K562 (cell line): ENCODE results near the gene FXYD3. TPM values are rescaled to one million over a fixed set of nuclear protein-coding genes. Genes with fewer than 3 reads are reported as not detected.

ENCODE experiments used
- ATAC-seq: fragments of 200-7000 bp; cut with Tn5 transposase; 3 replicates; pipeline ENCODE4 v1.9.1; 2020; ENCODE audit warnings: moderate library complexity
- BruUV-seq: library from RNA; stranded (reverse); fragments of 400-500 nt; replicated peaks from 2 replicates; lab custom pipeline; 2021; lab: Mats Ljungman, UMichigan
- CTCF ChIA-PET: fragments of 300-600 bp; formaldehyde crosslinking; extraction: SDS; loops from one replicate; lab custom pipeline; 2021; ENCODE audit warnings: low intra/inter-chr PET ratio; lab: Yijun Ruan, JAX
- POLR2A ChIA-PET: fragments of 300-600, 350-650 bp; sonication (Branson Sonifier 250); formaldehyde crosslinking; extraction: SDS; loops from one replicate; lab custom pipeline; 2021; ENCODE audit warnings: antibody characterized with exemption, inconsistent platforms; lab: Yijun Ruan, JAX
- DNase-seq, 4 experiments: peaks; one replicate each; pipeline versions ENCODE4 v3.0.0 to v3.0.0-alpha.2; 2011 to 2018; ENCODE audit warnings: low spot score in 3 of 4, mixed read lengths in 3 of 4; ENCODE audit errors: extremely low read depth in 1 of 4
- FAIRE-seq: peaks from 2 replicates; lab custom pipeline; 2011; peaks lifted over from hg19 to GRCh38; lab: Jason Lieb, UNC
- H2AFZ ChIP-seq: 2 replicates; pipeline ENCODE4 v1.6.0; 2011; ENCODE audit warnings: low read depth, low read length, control low read depth, inconsistent platforms
- H3K27ac ChIP-seq: fragments of 200-600 bp; 3 replicates; pipeline ENCODE4 v1.8.0; 2011; ENCODE audit warnings: low read depth, mild to moderate bottlenecking, control low read depth, inconsistent platforms, low read length, moderate library complexity, mixed read lengths; ENCODE audit errors: extremely low read depth
- H3K27me3 ChIP-seq, 2 experiments: fragments of 300-600 bp in 1 of 2; 2 replicates in 1 of 2; 3 replicates in 1 of 2; pipeline versions ENCODE4 v1.6.0 to v1.8.0; 2011; ENCODE audit warnings: inconsistent platforms in 2 of 2, low read length in 2 of 2, mild to moderate bottlenecking in 1 of 2, mixed read lengths in 1 of 2, moderate library complexity in 1 of 2; ENCODE audit not compliant: control insufficient read depth in 2 of 2, insufficient read depth in 2 of 2
- H3K36me3 ChIP-seq: fragments of 300-600 bp; 3 replicates; pipeline ENCODE4 v1.8.0; 2011; ENCODE audit warnings: mild to moderate bottlenecking, low read length, inconsistent platforms; ENCODE audit not compliant: control insufficient read depth, insufficient read depth
- H3K4me1 ChIP-seq, 2 experiments: fragments of 200-600 bp in 1 of 2; replicated peaks in 1 of 2; 2 replicates in 1 of 2; 3 replicates in 1 of 2; pipeline versions ENCODE4 v1.5.1 to v1.8.0; 2011; ENCODE audit warnings: inconsistent platforms in 2 of 2, low read length in 2 of 2, mild to moderate bottlenecking in 1 of 2, mixed read lengths in 1 of 2, moderate library complexity in 1 of 2; ENCODE audit not compliant: control insufficient read depth in 2 of 2, insufficient read depth in 2 of 2
- H3K4me2 ChIP-seq: 2 replicates; pipeline ENCODE4 v1.6.1; 2011; ENCODE audit warnings: low read length, control low read depth, inconsistent platforms, mixed read lengths; ENCODE audit not compliant: insufficient read depth
- H3K4me3 ChIP-seq: fragments of 200-600 bp; sonication (generic), shearing (Covaris generic); 2 replicates; pipeline ENCODE4 v1.5.1; 2016; ENCODE audit warnings: control low read depth, inconsistent platforms
- H3K79me2 ChIP-seq: fragments of 200-600 bp; 3 replicates; pipeline ENCODE4 v1.8.0; 2011; ENCODE audit warnings: low read length, inconsistent platforms; ENCODE audit not compliant: control insufficient read depth, insufficient read depth
- H3K9ac ChIP-seq, 2 experiments: 2 replicates each; pipeline versions ENCODE4 v1.6.0 to v1.6.1; 2011; ENCODE audit warnings: low read depth in 2 of 2, low read length in 2 of 2, control low read depth in 1 of 2, inconsistent platforms in 1 of 2, mild to moderate bottlenecking in 1 of 2, mixed read lengths in 1 of 2; ENCODE audit not compliant: insufficient read depth in 1 of 2
- H3K9me1 ChIP-seq: one replicate; pipeline ENCODE4 v1.6.0; 2011; ENCODE audit warnings: inconsistent platforms, mild to moderate bottlenecking, low read length, moderate library complexity; ENCODE audit not compliant: control insufficient read depth, insufficient read depth
- H3K9me3 ChIP-seq: replicated peaks from 2 replicates; pipeline ENCODE4 v1.5.1; 2011; ENCODE audit warnings: low read depth, low read length, inconsistent platforms; ENCODE audit not compliant: control insufficient read depth, insufficient read depth
- H4K20me1 ChIP-seq: replicated peaks from 2 replicates; pipeline ENCODE4 v1.6.1; 2011; ENCODE audit warnings: low read length, inconsistent platforms, mixed read lengths; ENCODE audit not compliant: control insufficient read depth, insufficient read depth
- ARID2 ChIP-seq: fragments of 450-650 bp; IDR thresholded peaks from 2 replicates; pipeline ENCODE4 v1.6.1; 2017; ENCODE audit warnings: antibody characterized with exemption, mild to moderate bottlenecking
- EP300 ChIP-seq: IDR thresholded peaks from 2 replicates; pipeline ENCODE4 v1.6.1; 2012; ENCODE audit warnings: low read length, improper control_type of control experiment
- GATAD2A ChIP-seq: fragments of 450-650 bp; IDR thresholded peaks from 2 replicates; pipeline ENCODE4 v1.6.1; 2017
- HDAC1 ChIP-seq, 2 experiments: fragments of 450-650 bp; IDR thresholded peaks; 2 replicates each; pipeline ENCODE4 v1.6.1; 2016 to 2017; ENCODE audit warnings: inconsistent platforms in 1 of 2, mild to moderate bottlenecking in 1 of 2, moderate library complexity in 1 of 2
- KDM1A ChIP-seq, 2 experiments: fragments of 450-650 bp; IDR thresholded peaks; 2 replicates each; pipeline ENCODE4 v1.6.1; 2016; ENCODE audit warnings: mild to moderate bottlenecking in 2 of 2
- RBFOX2 ChIP-seq: fragments of 200-400 bp; formaldehyde crosslinking; IDR thresholded peaks from 2 replicates; pipeline ENCODE4 v1.6.1; 2017; ENCODE audit warnings: low read depth, mild to moderate bottlenecking, low read length, moderate library complexity
- REST ChIP-seq, 2 experiments: fragments of 450-650 bp; formaldehyde crosslinking in 1 of 2; IDR thresholded peaks; 2 replicates each; pipeline versions ENCODE4 v1.4.0 to v1.6.1; 2014 to 2020; ENCODE audit warnings: mild to moderate bottlenecking in 2 of 2, borderline replicate concordance in 1 of 2, low read depth in 1 of 2
- SUPT5H ChIP-seq: fragments of 450-650 bp; IDR thresholded peaks from 2 replicates; pipeline ENCODE4 v1.6.1; 2016
- WGBS: fragments of 100-300 bp; shearing (Covaris generic); methylation state at CpG from one replicate; pipeline ENCODE4 v1.1.6; 2016; ENCODE audit warnings: low coverage, mixed read lengths; ENCODE audit not compliant: insufficient coverage; ENCODE audit errors: missing lambda C conversion rate; 5-methylcytosine and 5-hydroxymethylcytosine counted together
- in situ Hi-C: fragments of 300-500 bp; cut with MboI; formaldehyde crosslinking; loops from 4 replicates; pipeline ENCODE4 v1.15.0; 2018; ENCODE audit warnings: inconsistent platforms, mixed read lengths
- intact Hi-C: fragments of 100-400 bp; cut with micrococcal nuclease; formaldehyde crosslinking; loops from 2 replicates; pipeline ENCODE4 v1.14.2; 2022
- polyA plus RNA-seq, 8 experiments: library from polyadenylated mRNA; depleted of rRNA in 4 of 8; stranded (reverse) in 5 of 8; unstranded in 3 of 8; fragments of >200 nt; fragmentation: Nextera tagmentation in 2 of 8; fragmentation: Illumina TruSeq in 1 of 8; extraction: Ambion mirVana in 2 of 8; extraction: Trizol in 1 of 8; gene quantifications; 2 replicates each; pipeline versions ENCODE4 v1.2.1 to v1.2.3, GENCODE V29; 2011 to 2014; ENCODE audit warnings: inconsistent platforms in 1 of 8, missing spikeins in 1 of 8
- total RNA-seq, 7 experiments: library from RNA; depleted of rRNA in 6 of 7; stranded (reverse); fragments of >200 nt in 6 of 7; fragmentation: Illumina TruSeq in 2 of 7; extraction: Trizol in 2 of 7; gene quantifications; 2 replicates each; pipeline versions ENCODE4 v1.2.1 to v1.2.3, GENCODE V29; 2011 to 2021; ENCODE audit warnings: low replicate concordance in 1 of 7
- TF ChIP-seq, protein P1 (sequence below): sonication (generic); formaldehyde crosslinking; IDR thresholded peaks from 2 replicates; pipeline ENCODE4 v1.9.0; 2022; ENCODE audit warnings: mild to moderate bottlenecking, missing genetic modification reagents

Gene FXYD3
- total and polyA plus RNA-seq, 9 of the 15 experiments (the other 6 are each of a cell fraction or from before 2014, with no cell fraction given) = 0.24 TPM; not detected in 8

- in situ Hi-C loops = no loop called here
- H3K9ac ChIP-seq = peak overlapping the region in 1 of 2 experiments; percentile 87; a peak in 2 of 4 replicates
- DNase-seq = peak; percentile 93 to 100 (median 100)
- H3K4me3 ChIP-seq = peak overlapping the region; percentile 22; the same call in 1 of the 2 replicates
- H3K9me3 ChIP-seq = no peaks in the 10 kb centered on the region
- H3K79me2 ChIP-seq = no peaks in the 10 kb centered on the region
- H3K27me3 ChIP-seq = no peaks in the 10 kb centered on the region; a peak in 2 of 5 replicates
- ChIA-PET CTCF (interaction anchor here (0.6 kb wide), 1 partner anchor 10 kb away, joined by 3 read pairs; no protein-coding TSS in a partner anchor), POLR2A (interaction anchor here (0.6 to 1.3 kb wide), 12 partner anchors 10 to 109 kb away, joined by 3 to 7 read pairs (median 3); no protein-coding TSS in a partner anchor)
- peak; percentile 89 for ATAC-seq
- no peaks in the 10 kb centered on the region for H3K36me3 ChIP-seq
- peak overlapping the region; percentile 78 for H3K4me2 ChIP-seq
- no peaks in the 10 kb centered on the region for H3K9me1 ChIP-seq
- H3K4me1 ChIP-seq = peaks cover 13 to 59% of the 10 kb centered on the region in 2 experiments
- no TSS peak for BruUV-seq
- intact Hi-C loops = loop anchor here (5.0 kb wide), 1 partner anchor 126 kb away; the partner anchor contains the start of gene USF2
- peak overlapping the region; percentile 14; the same call in 1 of the 3 replicates for H3K27ac ChIP-seq
- 0% methylated on average over 25 of the region's 48 CpGs for WGBS
- peaks cover 12% of the 10 kb centered on the region for H4K20me1 ChIP-seq
- FAIRE-seq = peak; percentile 88
- H2AFZ ChIP-seq = peak overlapping the region; percentile 95
- TF ChIP-seq ARID2 (no peak), GATAD2A (0 out of 2 replicates have a peak, but pooled peaks have one; percentile 11), HDAC1 (IDR thresholded peaks at IDR 0.05) (peak in 1 of 2 experiments; percentile 38; a peak in 1 of 4 replicates), EP300 (0 out of 2 replicates have a peak, but pooled peaks have one; percentile 2), SUPT5H (no peak), RBFOX2 (peak; percentile 42; the same call in 1 of the 2 replicates), KDM1A (IDR thresholded peaks at IDR 0.05) (peak in 1 of 2 experiments; percentile 44; a peak in 1 of 4 replicates), REST (IDR thresholded peaks at IDR 0.05; ENCODE audit: borderline replicate concordance) (0 out of 2 replicates have a peak, but pooled peaks have one; percentile 32), REST (CRISPR knock-in tag; IDR thresholded peaks at IDR 0.05; ENCODE audit: low read depth) (no peak)
- TF ChIP-seq, protein P1, sequence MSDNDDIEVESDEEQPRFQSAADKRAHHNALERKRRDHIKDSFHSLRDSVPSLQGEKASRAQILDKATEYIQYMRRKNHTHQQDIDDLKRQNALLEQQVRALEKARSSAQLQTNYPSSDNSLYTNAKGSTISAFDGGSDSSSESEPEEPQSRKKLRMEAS (CRISPR knock-in tag) = peak; percentile 40; the same call in 1 of the 2 replicates
Observed at GRCh38 chr19:35140962-35141836, 25.6 kb downstream of the FXYD3 start.
